T-helper 2 cell treated with Interferon-gamma antibody and Interleukin-4, amounts not matched to agents 100 ng/mL and 5 ng/mL, for 36 hours (primary cell): ENCODE data around the gene TSPAN15. TPM values are rescaled to one million over a fixed set of nuclear protein-coding genes. Genes with fewer than 3 reads are reported as not detected.

Experiments
- intact Hi-C: fragments of 100-400 bp; cut with micrococcal nuclease; formaldehyde crosslinking; loops from one replicate; pipeline ENCODE4 v1.15.1; 2023
- total RNA-seq: library from RNA; stranded (reverse); gene quantifications from 2 replicates; pipeline ENCODE4 v1.2.3, GENCODE V29; 2022

TSPAN15 gene
- total RNA-seq, 1 donor from 2014 or later, result 1.0 TPM

DNA sequence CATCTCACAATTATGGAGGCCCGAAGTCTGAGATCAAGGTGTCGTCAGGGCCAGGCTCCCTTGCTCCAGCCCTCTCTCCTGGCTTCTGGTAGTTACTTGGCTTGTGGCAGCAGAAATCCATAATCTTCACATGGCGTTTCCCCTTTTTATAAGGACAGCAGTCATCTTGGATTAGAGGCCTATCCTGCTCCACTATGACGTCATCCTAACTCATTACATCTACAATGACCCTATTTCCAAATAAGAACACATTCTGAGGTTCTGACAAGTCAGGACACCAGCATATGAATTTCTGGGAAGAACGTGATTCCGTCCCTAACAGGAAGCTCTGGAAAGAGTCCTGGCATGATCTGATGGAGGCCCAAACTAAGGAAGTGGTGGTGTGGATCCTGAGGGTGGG lies 86.2 kb downstream of the TSPAN15 start:
- intact Hi-C loops, result no loop called here

DNA sequence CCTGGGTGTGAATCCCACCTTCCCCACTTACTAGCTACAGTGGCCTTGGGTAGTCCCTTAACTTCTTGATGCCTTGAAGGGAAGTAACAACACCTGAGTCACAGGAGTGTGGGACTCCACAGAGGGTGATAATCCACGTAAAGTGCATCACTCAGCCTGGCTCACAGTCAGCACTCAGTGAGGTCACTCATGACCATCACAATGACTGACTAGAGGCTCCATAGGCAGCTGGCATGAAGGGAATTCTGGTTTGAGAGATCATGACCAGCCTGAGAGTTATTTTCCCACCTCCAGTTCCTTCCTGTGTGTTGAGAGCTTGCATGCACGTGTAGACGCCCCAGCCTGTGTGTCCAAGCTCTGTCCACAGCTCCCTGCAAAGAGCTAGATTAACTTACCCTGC lies 87.2 kb downstream of the TSPAN15 start:
- intact Hi-C loops, result no loop called here

DNA sequence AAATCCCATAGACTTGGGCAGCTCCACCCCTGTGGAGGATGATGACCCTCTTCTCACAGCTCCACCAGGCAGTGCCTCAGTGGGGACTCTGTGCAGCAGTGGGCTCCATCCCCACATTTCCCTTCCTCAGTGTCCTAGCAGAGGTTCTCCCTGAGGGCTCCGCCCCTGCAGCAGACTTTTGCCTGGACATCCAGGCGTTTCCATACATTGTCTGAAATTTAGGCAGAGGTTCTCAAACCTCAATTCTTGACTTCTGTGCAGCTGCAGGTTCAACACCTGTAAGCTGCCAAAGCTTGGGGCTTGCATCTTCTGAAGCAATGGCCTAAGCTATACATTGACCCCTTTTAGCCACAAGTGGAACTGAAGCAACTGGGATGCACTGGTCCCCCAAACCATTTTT lies 90.2 kb downstream of the TSPAN15 start:
- intact Hi-C loops, result no loop called here

DNA sequence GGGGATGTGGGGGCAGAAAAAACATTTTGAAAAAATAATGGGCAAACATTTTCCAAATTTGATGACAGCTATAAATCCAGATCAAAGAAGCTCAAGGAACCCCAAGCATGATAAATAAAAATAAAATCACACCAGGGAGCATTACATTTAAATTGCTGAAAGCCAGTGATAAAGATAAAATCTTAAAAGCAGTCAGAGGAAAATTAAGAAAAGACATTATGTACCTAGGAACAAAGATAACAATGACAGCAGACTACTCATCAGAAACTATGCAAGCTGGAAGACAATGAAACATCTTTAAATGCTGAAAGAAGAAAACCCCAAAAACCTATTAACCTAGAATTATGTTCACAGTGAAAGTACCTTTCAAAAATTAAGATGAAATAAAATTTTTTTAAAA lies 98.7 kb downstream of the TSPAN15 start:
- intact Hi-C loops, result no loop called here

DNA sequence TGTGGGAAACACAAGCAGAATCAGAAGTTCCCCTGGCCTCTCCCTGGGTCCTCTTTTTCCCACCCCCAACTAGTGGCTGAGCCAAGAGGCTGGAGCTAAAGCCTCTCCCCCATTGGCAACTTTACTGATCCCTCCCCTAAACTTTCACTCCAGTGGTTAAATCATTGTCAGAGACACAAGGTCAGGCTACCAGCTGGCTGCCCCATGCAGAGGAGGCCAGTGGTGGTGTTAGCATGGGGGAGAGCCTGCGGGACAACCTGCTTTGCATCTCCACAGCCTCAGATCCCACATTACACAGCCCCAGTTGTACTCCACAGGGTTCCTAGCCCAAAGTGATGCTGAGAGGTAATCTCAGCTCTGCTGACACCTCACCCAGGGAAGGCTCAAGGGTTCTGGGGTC lies 101.0 kb downstream of the TSPAN15 start:
- intact Hi-C loops, result no loop called here

DNA sequence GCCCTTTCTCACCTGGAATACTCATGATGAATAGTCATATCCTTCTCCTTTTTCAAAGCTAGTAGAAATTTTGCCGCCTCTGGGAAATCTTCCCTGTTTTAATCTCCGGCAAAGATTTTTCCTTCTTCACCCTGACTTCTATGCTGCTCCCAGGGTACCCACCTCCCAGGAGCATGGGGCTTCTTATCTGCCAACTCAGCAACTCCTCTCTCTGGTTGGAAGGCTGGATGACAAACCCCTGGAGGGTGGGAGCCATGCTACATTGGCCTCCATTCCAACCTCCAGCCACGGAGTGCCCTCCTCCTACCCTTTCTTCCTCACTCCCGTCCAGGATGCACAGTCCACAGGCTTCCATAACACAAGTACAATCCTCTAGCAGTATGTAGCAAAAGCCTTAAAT lies 102.1 kb downstream of the TSPAN15 start:
- intact Hi-C loops, result no loop called here

DNA sequence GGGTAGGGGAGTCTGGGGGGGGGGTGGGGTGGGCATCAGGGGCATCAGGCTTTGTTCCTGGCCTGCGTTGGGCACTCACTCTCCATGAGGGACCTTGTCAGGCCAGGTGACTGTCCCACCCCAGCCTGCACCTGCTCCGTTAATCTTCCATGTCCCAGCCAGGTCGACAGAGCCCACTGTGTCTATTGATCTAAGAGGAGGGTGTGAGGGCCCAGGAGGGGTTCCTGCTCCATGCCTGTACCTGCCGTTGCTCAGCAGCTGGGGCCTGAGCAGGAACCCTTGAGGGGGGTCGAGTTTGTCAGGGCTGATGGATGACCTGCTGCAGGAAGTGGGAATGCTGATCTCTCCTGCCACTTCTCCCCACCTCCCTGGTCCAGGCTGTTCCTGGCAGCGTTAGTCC lies 103.3 kb downstream of the TSPAN15 start:
- intact Hi-C loops, result no loop called here

Other genes starting within 250 kb of the TSPAN15 start
- gene HKDC1, start 231.1 kb upstream of the TSPAN15 start, total RNA-seq, result 1.3 and 2.9 TPM in 2 replicates
- gene HK1, start 173.0 kb upstream of the TSPAN15 start, total RNA-seq, result 145 and 147 TPM in 2 replicates
- gene TACR2, start 34.5 kb upstream of the TSPAN15 start, total RNA-seq, result not detected in 2 replicates
- not detected in 2 replicates for gene NEUROG3, start 122.0 kb downstream of the TSPAN15 start, total RNA-seq
- gene FAM241B, start 178.8 kb downstream of the TSPAN15 start, total RNA-seq, result 4.5 and 4.8 TPM in 2 replicates